GM19035 (cell line): ENCODE measurements around the gene CENPT.
"Not testable (repeated sequence)": the region's sequence is repeated elsewhere in the genome, so short reads cannot be mapped to it uniquely, and the experiment has no call there.

Experiments used
- ATAC-seq: cut with Tn5 transposase; IDR thresholded peaks from one replicate; pipeline ENCODE4 v1.9.1; 2021; ENCODE audit not compliant: unreplicated experiment

Gene CENPT

DNA sequence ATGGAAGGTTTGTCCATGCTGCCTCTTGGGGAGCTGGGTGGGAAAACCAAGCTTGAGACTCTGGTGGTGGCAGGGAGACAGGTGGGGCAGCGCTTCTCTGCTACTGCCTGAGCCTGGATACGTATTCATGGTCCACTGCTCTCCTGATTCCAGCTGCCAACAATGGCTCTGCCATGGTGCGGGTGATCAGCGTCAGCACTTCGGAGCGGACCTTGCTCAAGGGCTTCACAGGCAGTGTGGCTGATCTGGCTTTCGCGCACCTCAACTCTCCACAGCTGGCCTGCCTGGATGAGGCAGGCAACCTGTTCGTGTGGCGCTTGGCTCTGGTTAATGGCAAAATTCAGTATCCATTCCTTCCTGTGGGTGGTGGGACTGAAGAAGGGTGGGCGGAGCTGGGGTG, 29.6 kb upstream of the CENPT start:
- ATAC-seq, result no peak

- no peak for ATAC-seq
These were observed 26.9 kb upstream of the CENPT start for GRCh38 chr16:67874372-67874771.

- peak; percentile 24 for ATAC-seq
These were observed 26.2 kb upstream of the CENPT start for GRCh38 chr16:67873435-67874370.

- ATAC-seq, result peak; percentile 78
These were observed 25.3 kb upstream of the CENPT start, which contains the start of gene EDC4 for GRCh38 chr16:67872631-67873434. TSS of gene EDC4 (plus strand) at chr16:67873052. CDS start at chr16:67873262, 210 bp downstream.

DNA sequence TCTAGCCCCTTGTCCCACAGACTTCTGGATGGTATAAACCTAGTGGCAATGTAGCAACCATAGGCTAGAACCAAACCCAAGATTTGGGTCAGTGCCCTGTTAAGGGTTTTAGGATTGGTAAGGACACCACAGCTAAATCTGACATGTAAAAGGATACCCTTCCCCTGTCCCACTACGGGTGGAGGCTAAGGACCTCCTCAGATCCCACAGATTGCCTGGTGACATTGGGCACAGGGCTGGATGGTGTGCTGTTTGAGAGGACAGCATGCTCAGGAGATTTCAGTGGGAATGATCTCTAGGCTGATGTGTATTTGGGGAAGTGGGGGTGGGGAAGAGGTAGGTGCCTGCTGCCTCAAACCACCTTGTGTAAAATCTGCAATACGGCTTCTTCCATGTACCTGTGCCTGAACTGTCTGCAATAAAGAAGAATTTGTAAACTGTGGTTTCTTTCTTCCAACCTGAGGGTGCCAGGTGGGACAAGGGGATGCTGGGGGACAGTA, 24.7 kb upstream of the CENPT start:
- ATAC-seq, result no peak

DNA sequence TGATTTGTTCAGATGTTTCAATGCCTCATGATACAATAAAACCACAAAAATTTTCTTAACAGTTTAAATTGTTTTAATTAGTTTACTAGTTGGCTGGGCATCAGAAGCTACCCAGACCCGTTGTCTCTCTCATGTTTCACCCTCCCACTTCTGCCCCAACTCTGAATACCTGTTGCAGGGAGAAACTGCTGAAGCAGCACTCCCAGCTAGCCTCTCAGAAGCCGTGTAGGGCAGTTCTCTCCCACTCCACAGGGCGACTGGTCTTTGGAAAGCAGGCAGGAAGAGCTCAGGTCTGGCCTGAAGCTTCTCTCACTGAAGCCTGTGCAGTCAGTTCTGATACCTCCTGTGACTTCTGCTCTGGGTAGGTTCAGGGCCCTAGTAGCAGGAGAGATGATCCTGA, 23.8 kb upstream of the CENPT start:
- no peak for ATAC-seq

DNA sequence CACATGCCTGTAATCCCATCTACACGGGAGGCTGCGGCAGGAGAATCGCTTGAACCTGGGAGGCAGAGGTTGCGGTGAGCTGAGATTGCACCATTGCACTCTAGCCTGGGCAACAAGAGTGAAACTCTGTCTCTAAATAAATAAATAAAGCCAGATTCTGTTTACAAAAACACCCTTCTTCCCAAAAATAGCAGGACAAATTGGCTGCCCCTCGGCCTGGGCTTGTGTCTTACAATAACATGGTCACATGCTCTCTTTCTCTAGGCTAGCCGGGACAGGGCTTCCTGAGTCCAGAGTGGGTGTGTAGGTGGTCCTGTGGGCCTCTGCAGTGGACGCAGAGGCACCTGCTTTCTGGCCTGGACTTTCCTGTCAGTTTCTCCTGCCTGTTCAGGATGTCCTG, 22.2 kb upstream of the CENPT start:
- ATAC-seq, result no peak

DNA sequence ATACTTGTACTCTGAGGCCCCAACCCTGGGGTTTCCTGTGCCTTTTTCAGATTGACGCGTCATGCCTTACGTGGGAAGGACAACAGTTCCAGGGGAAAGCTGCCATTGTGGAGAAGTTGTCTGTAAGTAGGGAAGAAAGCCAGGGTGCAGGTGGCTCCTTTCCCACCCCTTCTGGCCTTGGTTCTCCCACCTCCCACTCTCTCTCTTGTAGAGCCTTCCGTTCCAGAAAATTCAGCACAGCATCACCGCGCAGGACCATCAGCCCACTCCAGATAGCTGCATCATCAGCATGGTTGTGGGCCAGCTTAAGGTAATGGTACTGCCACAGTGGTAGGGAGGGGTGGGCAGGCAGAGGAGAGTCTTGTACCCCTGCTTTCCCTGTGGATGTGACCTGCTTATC, 20.8 kb upstream of the CENPT start:
- no peak for ATAC-seq

DNA sequence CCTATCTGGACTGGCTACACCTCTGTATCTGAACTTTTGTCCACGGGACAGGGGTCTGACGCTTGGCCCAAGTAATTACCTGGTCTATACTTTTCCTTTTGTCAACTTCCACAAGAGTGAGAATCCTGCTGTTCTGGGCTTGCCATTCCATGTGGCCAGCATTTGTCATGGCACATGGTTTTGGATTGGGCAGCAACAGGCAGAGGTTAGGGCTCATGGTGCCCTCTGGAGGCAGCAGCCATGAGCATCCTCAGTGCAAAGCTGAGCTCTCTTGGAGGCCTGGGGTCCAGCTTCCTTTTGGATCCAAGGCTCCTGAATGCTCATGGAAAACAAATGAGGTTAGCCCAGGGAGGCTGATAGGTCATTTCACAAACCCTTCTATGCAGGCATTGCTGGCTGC, 17.8 kb upstream of the CENPT start:
- ATAC-seq, result no peak

- no peak for ATAC-seq
These were observed 17.1 kb upstream of the CENPT start for GRCh38 chr16:67864594-67864993.

GRCh38 chr16:67864044-67864443, 16.6 kb upstream of the CENPT start:
- ATAC-seq, result not testable (repeated sequence)

DNA sequence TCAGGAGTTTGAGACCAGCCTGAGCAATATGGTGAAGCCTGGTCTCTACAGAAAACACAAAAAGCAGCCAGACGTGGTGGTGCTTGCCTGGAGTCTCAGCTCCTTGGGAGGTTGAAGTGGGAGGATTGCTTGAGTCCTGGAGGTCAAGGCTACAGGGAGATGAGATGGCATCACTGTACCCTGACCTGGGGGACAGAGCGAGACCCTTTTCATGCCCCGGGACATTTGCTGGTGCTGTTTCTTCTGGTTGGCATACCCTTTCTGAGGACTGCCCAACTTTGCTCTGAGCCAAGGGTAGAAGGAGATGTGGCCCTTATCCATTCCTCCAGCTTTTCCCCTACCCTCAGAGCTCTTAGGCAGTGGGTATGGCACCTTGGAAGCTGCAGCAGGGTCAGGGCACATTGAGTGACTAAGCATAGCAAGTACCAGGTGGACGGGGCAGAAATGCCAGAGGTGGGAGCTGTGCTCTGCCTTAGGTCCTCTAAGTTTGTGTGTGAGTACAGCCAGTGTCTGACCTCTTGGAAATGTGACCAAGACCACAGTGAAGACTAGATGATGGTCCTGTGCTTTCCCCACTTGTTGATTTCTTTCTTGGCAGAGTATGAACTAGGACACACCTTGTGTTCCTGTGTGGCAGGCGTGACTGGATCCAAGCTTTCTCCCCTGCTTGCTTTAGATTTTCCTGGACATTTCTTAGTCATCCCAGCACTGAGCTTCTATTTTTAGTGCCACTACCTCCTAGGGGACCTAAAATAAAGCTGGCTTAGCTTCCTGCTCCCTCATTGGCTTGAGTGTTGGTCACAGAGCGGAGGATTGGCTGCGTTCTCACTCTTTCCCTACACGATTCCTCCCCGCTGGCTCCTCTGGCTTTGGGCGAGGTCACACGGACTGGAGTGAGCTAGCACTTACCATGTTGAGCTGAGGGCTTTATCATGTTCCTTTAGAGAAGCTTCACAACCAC, 15.4 kb upstream of the CENPT start:
- ATAC-seq, result no peak

DNA sequence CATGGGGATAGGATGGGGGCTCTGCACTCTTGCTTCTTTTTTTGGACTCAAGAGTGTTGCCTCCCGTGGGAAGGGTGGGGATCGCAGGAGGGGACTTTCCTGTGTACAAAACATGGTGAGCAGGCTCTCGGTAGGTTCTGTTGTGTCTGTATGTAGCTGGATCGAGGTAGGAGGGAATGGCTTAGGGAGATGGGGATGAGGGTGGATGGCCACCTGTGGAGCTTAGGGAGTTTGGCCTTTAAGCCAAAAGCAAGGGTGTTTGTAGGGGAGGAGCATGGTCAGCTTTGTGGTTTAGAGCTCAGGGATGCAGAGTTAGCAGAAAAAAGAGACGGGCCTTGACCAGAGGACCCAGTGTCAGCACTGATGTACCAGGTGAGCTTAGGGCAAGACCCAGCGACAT, 14.4 kb upstream of the CENPT start:
- ATAC-seq, result no peak

GRCh38 chr16:67860589-67861398, 13.3 kb upstream of the CENPT start:
- ATAC-seq, result no peak

DNA sequence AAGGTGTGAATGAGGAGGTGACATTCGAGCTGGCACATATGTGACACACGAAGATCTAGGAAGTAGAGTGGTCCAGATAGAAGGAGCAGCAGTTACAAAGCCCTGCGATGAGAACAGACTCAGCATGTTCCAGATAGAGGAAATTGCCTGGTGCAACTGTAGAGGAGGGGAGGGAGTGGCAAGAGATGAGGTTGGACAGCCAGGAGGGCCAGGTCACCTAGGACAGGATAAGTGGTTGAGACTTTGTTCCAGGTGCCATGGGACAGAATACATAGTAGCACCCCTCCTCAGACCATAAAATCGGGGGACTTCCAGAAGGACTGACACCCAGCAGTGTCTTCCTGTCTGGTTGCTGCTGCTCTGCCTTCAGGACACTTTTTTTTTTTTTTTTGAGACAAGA, 11.0 kb upstream of the CENPT start:
- no peak for ATAC-seq

DNA sequence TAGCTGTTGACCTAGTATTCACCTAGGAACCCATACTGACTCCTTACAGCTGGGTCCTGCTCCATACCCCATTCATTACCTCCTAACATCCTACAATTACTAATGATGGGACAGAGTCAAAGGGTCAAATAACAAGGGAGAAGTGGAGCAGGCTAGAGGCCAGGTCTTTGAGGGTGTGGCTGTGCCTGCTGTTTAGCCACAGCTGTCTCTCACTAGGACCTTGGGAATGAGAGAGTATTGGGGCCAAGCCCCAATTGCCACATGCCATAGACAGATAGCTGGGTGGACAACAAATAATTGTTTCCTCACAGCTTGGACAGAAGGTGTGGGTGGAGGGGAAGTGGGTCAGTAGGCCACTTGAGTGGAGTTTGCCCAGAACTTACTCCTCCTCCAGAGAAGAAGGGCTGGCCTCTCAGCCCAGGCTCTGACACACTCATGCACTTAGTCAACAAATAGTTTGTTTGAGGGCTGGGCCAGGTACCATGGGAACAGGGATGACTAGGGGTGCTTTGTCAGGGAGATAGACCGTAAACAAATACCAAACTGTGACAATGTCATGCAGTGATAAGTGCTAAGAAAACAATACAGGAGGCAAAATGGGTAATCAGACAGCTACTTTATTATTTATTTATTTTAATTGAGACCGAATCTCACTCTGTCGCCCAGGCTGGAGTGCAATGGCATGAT, 10.2 kb upstream of the CENPT start:
- no peak for ATAC-seq

DNA sequence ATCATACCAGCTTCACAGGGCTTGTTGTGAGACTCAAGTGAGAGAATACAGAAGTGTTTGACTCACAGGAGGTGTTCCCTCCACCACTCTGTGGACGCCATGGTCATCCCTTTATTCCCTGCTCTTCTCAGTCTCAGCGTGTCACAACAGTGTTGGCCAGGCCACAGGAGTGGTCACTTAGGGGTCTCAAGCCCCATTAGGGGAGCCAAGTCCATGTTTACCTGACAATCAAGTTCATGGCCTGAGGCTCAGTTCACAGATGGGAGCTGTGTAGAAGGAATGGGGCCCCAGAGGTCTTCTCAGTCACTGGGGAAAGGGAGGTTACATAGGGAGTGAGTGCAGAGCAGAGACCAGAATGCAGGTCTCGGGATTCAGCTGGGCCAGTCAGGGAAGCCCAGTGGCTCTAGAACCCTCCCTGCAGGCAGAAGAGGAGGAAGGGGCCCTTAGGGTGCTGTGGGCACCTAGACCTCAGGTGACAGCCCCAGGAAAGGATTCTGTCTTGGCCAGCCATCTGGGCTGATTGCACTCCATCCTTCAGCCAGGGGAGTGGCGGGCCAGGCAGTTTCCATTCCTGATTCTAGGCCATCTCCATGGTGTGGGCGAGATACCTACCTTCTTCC, 9.5 kb upstream of the CENPT start:
- no peak for ATAC-seq

DNA sequence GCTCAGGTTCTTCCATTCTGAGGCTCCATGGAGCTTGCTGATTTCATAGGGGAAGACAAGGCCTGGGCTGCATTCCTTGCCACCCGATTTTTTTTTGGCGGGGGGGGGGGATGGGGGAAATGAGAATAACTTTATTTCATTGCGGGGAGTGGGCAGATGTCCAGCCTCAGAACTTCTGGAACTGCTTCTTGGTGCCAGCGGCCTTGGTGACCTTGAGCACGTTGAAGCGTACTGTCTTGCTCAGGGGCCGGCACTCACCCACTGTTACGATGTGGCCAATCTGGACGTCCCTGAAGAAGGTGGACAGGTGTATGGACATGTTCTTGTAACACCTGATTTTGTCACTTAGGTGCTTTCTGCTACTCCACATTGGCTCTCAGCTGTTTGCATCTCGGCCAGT, 8.3 kb upstream of the CENPT start:
- no peak for ATAC-seq

- no peak for ATAC-seq
These were observed 6.2 kb upstream of the CENPT start for GRCh38 chr16:67853670-67854069.
